ENCODE data around the gene KDM2A.

The KDM2A gene

GRCh38 chr11:67304511-67305113, 185.5 kb downstream of the KDM2A start:
- no peak for TF ChIP-seq EZH2phosphoT487 (IDR thresholded peaks at IDR 0.05; ENCODE audit: borderline replicate concordance)
- no peak for TF ChIP-seq CTCF (conservative IDR thresholded peaks at IDR 0.05; ENCODE audit: low read length)
- Histone ChIP-seq H3K27me3 (ENCODE audit: insufficient read depth, low read length, poor library complexity, severe bottlenecking) (no peaks in the 10 kb centered on the region), H2AFZ (ENCODE audit: low read length) (no peak overlapping the region), H4K20me1 (ENCODE audit: insufficient read depth, low read length, poor library complexity, severe bottlenecking) (no peaks in the 10 kb centered on the region), H3F3A (ENCODE audit: low read depth) (no peaks in the 10 kb centered on the region), H3K9me2 (replicated peaks; ENCODE audit: low read depth, low read length) (no peaks in the 10 kb centered on the region), H3K4me3 (ENCODE audit: low read length, poor library complexity, severe bottlenecking) (no peak overlapping the region), H3K4me1 (ENCODE audit: insufficient read depth, low read length, poor library complexity, severe bottlenecking) (no peaks in the 10 kb centered on the region), H3K79me2 (ENCODE audit: insufficient read depth, low read length) (no peaks in the 10 kb centered on the region), H3K9me3 (ENCODE audit: insufficient read depth, low read depth, low read length) (no peaks in the 10 kb centered on the region), H3K9ac (ENCODE audit: low read depth, low read length, poor library complexity, severe bottlenecking) (no peak overlapping the region), H3K36me3 (ENCODE audit: insufficient read depth, low read length) (peaks cover 28% of the 10 kb centered on the region; the same call in 1 of the 2 replicates), H3K4me2 (ENCODE audit: low read depth, low read length, poor library complexity, severe bottlenecking) (no peak overlapping the region)

- Histone ChIP-seq H3K79me2 (ENCODE audit: insufficient read depth, low read length) (no peaks in the 10 kb centered on the region), H3K9ac (ENCODE audit: low read depth, low read length, poor library complexity, severe bottlenecking) (no peak overlapping the region), H3F3A (ENCODE audit: low read depth) (no peaks in the 10 kb centered on the region), H3K4me3 (ENCODE audit: low read length, poor library complexity, severe bottlenecking) (no peak overlapping the region), H3K9me3 (ENCODE audit: insufficient read depth, low read depth, low read length) (no peaks in the 10 kb centered on the region), H3K27me3 (ENCODE audit: insufficient read depth, low read length, poor library complexity, severe bottlenecking) (no peaks in the 10 kb centered on the region), H3K4me2 (ENCODE audit: low read depth, low read length, poor library complexity, severe bottlenecking) (no peak overlapping the region), H3K9me2 (replicated peaks; ENCODE audit: low read depth, low read length) (no peaks in the 10 kb centered on the region), H3K4me1 (ENCODE audit: insufficient read depth, low read length, poor library complexity, severe bottlenecking) (no peaks in the 10 kb centered on the region), H3K36me3 (ENCODE audit: insufficient read depth, low read length) (0 out of 2 replicates have a peak, but pooled peaks cover 4% of the 10 kb centered on the region), H4K20me1 (ENCODE audit: insufficient read depth, low read length, poor library complexity, severe bottlenecking) (no peaks in the 10 kb centered on the region), H2AFZ (ENCODE audit: low read length) (no peak overlapping the region)
- TF ChIP-seq CTCF (conservative IDR thresholded peaks at IDR 0.05; ENCODE audit: low read length), result no peak
These were observed 187.9 kb downstream of the KDM2A start for GRCh38 chr11:67306769-67307544.

- no peaks in the 10 kb centered on the region for H4K20me1 ChIP-seq (ENCODE audit: insufficient read depth, low read length, poor library complexity, severe bottlenecking)
These were observed 188.5 kb downstream of the KDM2A start for GRCh38 chr11:67307545-67308001.

More at GRCh38 chr11:67307545-67308001, 188.5 kb downstream of the KDM2A start:
- Histone ChIP-seq H3K9me2 (replicated peaks; ENCODE audit: low read depth, low read length) (no peaks in the 10 kb centered on the region), H3K9me3 (ENCODE audit: insufficient read depth, low read depth, low read length) (no peaks in the 10 kb centered on the region), H3K4me3 (ENCODE audit: low read length, poor library complexity, severe bottlenecking) (no peak overlapping the region), H3K36me3 (ENCODE audit: insufficient read depth, low read length) (no peaks in the 10 kb centered on the region), H3K4me2 (ENCODE audit: low read depth, low read length, poor library complexity, severe bottlenecking) (no peak overlapping the region), H3K9ac (ENCODE audit: low read depth, low read length, poor library complexity, severe bottlenecking) (no peak overlapping the region), H3F3A (ENCODE audit: low read depth) (no peaks in the 10 kb centered on the region), H2AFZ (ENCODE audit: low read length) (no peak overlapping the region), H3K27me3 (ENCODE audit: insufficient read depth, low read length, poor library complexity, severe bottlenecking) (no peaks in the 10 kb centered on the region), H3K79me2 (ENCODE audit: insufficient read depth, low read length) (no peaks in the 10 kb centered on the region), H3K4me1 (ENCODE audit: insufficient read depth, low read length, poor library complexity, severe bottlenecking) (peaks cover 4% of the 10 kb centered on the region)
- no peak for TF ChIP-seq EZH2phosphoT487 (IDR thresholded peaks at IDR 0.05; ENCODE audit: borderline replicate concordance)
- no peak for TF ChIP-seq CTCF (conservative IDR thresholded peaks at IDR 0.05; ENCODE audit: low read length)
